GM18909 (cell line): ENCODE results near the gene PALM.
"Not testable (repeated sequence)": the region's sequence is repeated elsewhere in the genome, so short reads cannot be mapped to it uniquely, and the experiment has no call there.

Experiments used
- ATAC-seq: cut with Tn5 transposase; IDR thresholded peaks from one replicate; pipeline ENCODE4 v1.9.1; 2021; ENCODE audit warnings: mild to moderate bottlenecking; ENCODE audit not compliant: unreplicated experiment, poor library complexity

The PALM gene

GRCh38 chr19:728011-728410 is 19.3 kb downstream of the PALM start:
- no peak for ATAC-seq

GRCh38 chr19:729564-729963 is 20.8 kb downstream of the PALM start:
- not testable (repeated sequence) for ATAC-seq

GRCh38 chr19:729965-730668 is 21.4 kb downstream of the PALM start:
- ATAC-seq, result no peak

- ATAC-seq, result no peak
These were observed 22.3 kb downstream of the PALM start for GRCh38 chr19:731000-731399.

GRCh38 chr19:732148-733069 is 23.7 kb downstream of the PALM start:
- no peak for ATAC-seq

- no peak for ATAC-seq
These were observed 26.0 kb downstream of the PALM start for GRCh38 chr19:734716-735115.

GRCh38 chr19:736125-736524 is 27.4 kb downstream of the PALM start:
- no peak for ATAC-seq

- no peak for ATAC-seq
These were observed 28.9 kb downstream of the PALM start for GRCh38 chr19:737591-738093.

GRCh38 chr19:738509-739128 is 29.9 kb downstream of the PALM start:
- ATAC-seq, result no peak

- ATAC-seq, result no peak
These were observed 31.4 kb downstream of the PALM start for GRCh38 chr19:739998-740715.

GRCh38 chr19:740816-741505 is 32.2 kb downstream of the PALM start:
- not testable (repeated sequence) for ATAC-seq

- no peak for ATAC-seq
These were observed 32.9 kb downstream of the PALM start for GRCh38 chr19:741506-742131.

- no peak for ATAC-seq
These were observed 33.9 kb downstream of the PALM start for GRCh38 chr19:742540-743075.

GRCh38 chr19:743168-743687 is 34.5 kb downstream of the PALM start:
- no peak for ATAC-seq

- ATAC-seq, result not testable (repeated sequence)
These were observed 36.4 kb downstream of the PALM start for GRCh38 chr19:745138-745537.

GRCh38 chr19:746208-746819 is 37.6 kb downstream of the PALM start:
- ATAC-seq, result no peak

- ATAC-seq, result no peak
These were observed 38.2 kb downstream of the PALM start for GRCh38 chr19:746956-747355.
